ENCODE results near the gene ARHGEF28. TPM values are rescaled to one million over a fixed set of nuclear protein-coding genes. Genes with fewer than 3 reads are reported as not detected.

Gene ARHGEF28
- polyA plus RNA-seq (ENCODE audit: insufficient read length), result 60.1 TPM
- long read RNA-seq, donor 1, full-length matches to known transcripts, result 1 of 11 reads
- long read RNA-seq, donor 1, partial matches to known transcripts, result 10 of 11 reads
- long read RNA-seq, donor 1, other reads (novel, unspliced or antisense), result 0 of 11 reads
- long read RNA-seq, donor 2, full-length matches to known transcripts, result 3 of 11 reads
- long read RNA-seq, donor 2, partial matches to known transcripts, result 8 of 11 reads
- long read RNA-seq, donor 2, other reads (novel, unspliced or antisense), result 0 of 11 reads
- long read RNA-seq, donor 3, partial matches to known transcripts, result 0 of 1 reads
- long read RNA-seq, donor 3, other reads (novel, unspliced or antisense), result 0 of 1 reads
- long read RNA-seq, donor 4, partial matches to known transcripts, result 6 of 6 reads
- long read RNA-seq, donor 4, other reads (novel, unspliced or antisense), result 0 of 6 reads
- long read RNA-seq, donor 5, partial matches to known transcripts, result 6 of 8 reads
- long read RNA-seq, donor 5, other reads (novel, unspliced or antisense), result 0 of 8 reads
- long read RNA-seq, donor 6, partial matches to known transcripts, result 7 of 9 reads
- long read RNA-seq, donor 6, other reads (novel, unspliced or antisense), result 0 of 9 reads
- long read RNA-seq, donor 7, partial matches to known transcripts, result 8 of 10 reads
- long read RNA-seq, donor 7, other reads (novel, unspliced or antisense), result 0 of 10 reads
- long read RNA-seq, donor 8, result 0 reads

- peak; percentile 54 for DNase-seq
These were observed at the start of gene ARHGEF28 for GRCh38 chr5:73625944-73626811. Gene ARHGEF28, plus strand, starts transcription at chr5:73626196. Its CDS starts 58,656 bp downstream, at chr5:73684852.

GRCh38 chr5:73582285-73583145 lies 43.5 kb upstream of the ARHGEF28 start:
- no peak for DNase-seq

- no peak for DNase-seq
These were observed 38.1 kb upstream of the ARHGEF28 start for GRCh38 chr5:73587923-73588322.

- peak; percentile 75 for DNase-seq
These were observed 34.8 kb upstream of the ARHGEF28 start for GRCh38 chr5:73591102-73591695.

- no peak for DNase-seq
These were observed 34.1 kb upstream of the ARHGEF28 start for GRCh38 chr5:73591698-73592501.

GRCh38 chr5:73592551-73592950 lies 33.4 kb upstream of the ARHGEF28 start:
- DNase-seq, result no peak

- DNase-seq, result no peak
These were observed 29.2 kb upstream of the ARHGEF28 start for GRCh38 chr5:73596705-73597328.

- no peak for DNase-seq
These were observed 26.6 kb upstream of the ARHGEF28 start for GRCh38 chr5:73599380-73599779.

GRCh38 chr5:73603998-73604397 lies 22.0 kb upstream of the ARHGEF28 start:
- DNase-seq, result no peak

- no peak for DNase-seq
These were observed 20.5 kb upstream of the ARHGEF28 start for GRCh38 chr5:73605223-73606087.

- no peak for DNase-seq
These were observed 19.7 kb upstream of the ARHGEF28 start for GRCh38 chr5:73606206-73606753.

GRCh38 chr5:73607228-73607627 lies 18.8 kb upstream of the ARHGEF28 start:
- DNase-seq, result no peak

- no peak for DNase-seq
These were observed 13.2 kb upstream of the ARHGEF28 start for GRCh38 chr5:73612799-73613198.

- no peak for DNase-seq
These were observed 10.9 kb upstream of the ARHGEF28 start for GRCh38 chr5:73615085-73615484.

GRCh38 chr5:73615947-73616346 lies 10.0 kb upstream of the ARHGEF28 start:
- no peak for DNase-seq

GRCh38 chr5:73617510-73618279 lies 8.3 kb upstream of the ARHGEF28 start:
- no peak for DNase-seq

- no peak for DNase-seq
These were observed 6.2 kb upstream of the ARHGEF28 start for GRCh38 chr5:73619606-73620333.

All from left kidney (tissue), 8 donors.